Stimulated activated CD4-positive, alpha-beta T cell treated with anti-CD3 and anti-CD28 coated beads, Interleukin-1b, Interleukin-23, amount 100 ng/mL, for 48 hours (primary cell): ENCODE data around the gene RNF121.

ENCODE experiments used
- DNase-seq: peaks from one replicate; pipeline ENCODE4 v3.0.0-alpha.2; 2020

The RNF121 gene

DNA sequence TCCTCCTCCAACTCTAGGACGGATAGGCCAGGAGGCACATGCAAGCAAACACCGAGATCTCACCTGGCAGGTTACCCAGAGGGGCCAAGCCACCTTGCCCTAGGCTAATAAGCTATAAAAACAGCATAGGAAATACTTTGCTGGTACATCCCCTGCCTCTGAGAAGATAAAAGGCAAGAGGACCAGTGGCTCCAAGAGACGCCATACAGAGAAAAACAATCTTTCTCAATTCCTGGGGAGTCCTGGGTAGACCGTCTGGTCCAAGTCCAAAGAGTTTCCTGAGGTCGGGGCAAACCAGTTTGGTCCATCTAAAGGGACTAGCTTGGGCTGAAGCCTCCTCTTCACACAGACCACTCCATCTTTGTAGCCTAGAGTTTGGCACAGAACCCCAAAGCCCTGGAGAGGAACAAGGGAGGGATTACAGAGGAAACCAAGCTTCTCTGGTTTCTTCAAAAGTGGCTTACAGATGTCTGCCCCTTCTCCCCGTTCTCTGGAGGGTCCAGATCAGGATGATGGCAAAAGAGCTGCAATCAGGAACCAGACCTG, 111.1 kb downstream of the RNF121 start:
- DNase-seq: no peak

DNA sequence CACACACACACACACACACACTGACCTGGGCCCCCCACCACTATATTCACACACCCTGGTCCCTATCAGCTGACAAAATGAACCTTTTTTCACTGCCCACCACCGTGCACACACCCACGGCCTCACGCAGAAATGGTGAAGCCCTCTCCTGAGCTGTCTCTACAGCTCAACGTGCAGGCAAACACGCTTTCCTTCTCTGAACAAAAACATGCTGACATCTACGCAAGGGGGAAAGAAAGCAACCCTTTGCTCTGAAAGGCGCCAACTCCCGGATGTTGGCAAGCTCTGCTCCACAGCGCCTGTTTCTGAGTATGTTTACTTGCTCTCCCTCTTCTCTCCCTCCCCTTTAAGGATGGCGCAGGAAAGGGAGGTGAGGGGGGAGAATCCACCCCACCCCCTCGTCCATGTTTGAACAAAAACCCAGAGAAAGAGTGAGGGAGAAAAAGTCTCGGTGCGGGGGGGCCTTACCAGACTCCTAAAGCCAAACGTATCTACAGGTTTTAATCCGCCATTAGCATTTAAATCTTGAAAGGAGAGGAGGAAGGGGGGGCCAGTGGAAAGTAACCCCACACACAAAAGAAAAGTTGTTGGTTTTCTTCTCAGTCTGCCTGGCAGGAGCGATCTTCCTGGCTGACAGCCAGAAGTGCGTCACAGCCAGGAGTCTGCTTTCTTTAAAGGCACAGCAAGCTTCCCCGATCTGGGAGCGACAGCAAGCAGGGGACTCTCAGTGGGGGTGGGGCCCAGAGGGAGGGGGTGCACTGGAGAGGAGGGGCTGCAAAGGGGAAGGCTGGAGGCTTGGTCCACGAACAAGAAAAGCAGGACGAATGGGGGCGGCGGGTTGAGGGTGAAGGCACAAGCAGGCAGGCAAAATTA, 111.9 kb downstream of the RNF121 start:
- peak; percentile 71 for DNase-seq

DNA sequence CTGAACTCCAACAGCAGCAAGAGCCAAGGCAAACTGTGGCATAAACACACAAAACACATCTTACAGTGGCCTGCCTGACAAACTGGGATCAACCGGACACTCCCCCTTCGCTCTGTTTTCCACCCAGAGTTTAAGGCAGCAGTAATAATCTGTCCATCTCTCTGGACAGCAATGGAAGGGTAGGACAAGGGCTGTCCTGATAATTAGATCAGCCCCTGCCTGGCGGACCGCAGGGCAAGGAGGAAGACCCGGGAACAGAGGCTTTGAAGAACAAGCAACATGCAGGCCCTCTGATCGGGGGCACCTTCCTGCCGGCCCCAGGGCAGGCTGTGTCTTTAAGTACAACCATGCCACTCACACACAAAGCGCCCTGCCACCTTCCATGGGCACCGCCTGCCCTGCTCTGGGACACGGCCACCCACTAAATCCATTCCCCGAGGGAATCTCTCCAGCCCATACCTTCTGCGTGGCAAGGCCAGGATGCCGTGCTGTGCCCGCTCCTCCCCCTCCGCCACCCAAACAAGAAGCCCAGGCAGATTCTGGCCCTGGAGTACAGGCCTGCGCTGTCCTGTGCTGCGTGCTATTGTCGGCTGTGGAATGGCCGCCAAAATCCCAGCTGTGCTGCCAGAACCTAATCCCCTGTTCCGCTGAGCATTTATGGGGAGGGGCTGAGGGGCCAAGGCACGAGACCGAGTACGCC, 112.7 kb downstream of the RNF121 start:
- DNase-seq: peak; percentile 19

DNA sequence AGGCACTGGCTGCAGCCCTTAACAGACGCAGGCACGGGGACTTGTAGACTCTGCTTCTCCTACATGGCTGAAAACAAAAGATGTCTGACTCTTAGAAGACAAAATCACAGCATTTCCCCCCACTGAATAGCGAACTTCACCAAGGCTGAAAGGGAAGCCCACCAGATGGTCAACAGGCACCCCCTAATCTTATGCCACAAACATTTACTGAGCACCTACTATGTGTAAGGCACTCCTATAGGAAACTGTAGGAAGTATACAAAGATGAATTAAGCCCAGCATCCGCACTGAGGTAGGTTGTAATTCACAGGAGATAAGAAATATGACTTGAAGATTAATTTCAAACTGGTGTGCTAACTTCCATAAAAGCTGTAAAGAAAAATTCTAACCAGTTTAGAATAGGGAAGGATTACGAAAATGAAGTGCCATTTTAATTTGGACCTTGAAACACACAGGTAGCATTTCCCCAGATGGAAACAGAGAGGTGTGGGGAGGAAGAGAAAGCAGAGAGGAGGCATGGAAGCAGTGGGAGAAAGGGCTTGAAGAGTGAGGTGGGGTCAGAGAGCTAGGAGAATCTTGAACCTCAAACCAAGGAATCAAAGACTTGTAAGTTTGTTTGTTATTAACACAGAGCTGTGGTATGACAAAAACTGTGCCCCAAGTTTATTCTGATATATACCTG, 113.4 kb downstream of the RNF121 start:
- DNase-seq: no peak

DNA sequence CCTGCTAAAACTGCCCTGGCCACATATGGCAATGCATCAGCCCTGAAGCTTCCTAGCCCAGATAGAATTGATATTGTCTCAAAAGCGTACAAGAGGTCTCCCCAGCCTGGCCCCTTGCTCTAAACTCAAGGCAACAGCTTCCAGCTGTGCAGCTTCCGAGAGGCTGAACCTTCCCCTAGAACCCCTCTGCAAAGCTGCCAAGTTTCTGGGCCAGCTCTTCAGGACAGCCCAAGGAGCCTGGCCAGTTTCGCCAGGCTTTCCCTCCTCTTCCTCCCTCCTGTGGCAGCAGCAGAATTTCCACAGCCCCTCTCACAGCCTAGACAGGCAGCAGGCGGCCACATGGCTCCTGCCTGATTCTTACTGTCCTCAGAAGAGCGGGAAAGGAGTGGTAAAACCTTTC, 117.0 kb downstream of the RNF121 start:
- DNase-seq: no peak
